Neural cell (in vitro differentiated cells): ENCODE results near the gene PTPRO. TPM values are rescaled to one million over a fixed set of nuclear protein-coding genes. Genes with fewer than 3 reads are reported as not detected.

ENCODE experiments used
- H2AFZ ChIP-seq: fragments of 200-600, 300-800 bp; sonication (generic), shearing (Covaris generic); 2 replicates; pipeline ENCODE4 v1.6.0; 2014; ENCODE audit warnings: low read depth, mild to moderate bottlenecking, antibody characterized with exemption, low read length, moderate library complexity
- H3F3A ChIP-seq: fragments of 200-600 bp; shearing (Covaris generic); 2 replicates; pipeline ENCODE4 v1.6.1; 2016; ENCODE audit warnings: mild to moderate bottlenecking, moderate library complexity, mixed read lengths, antibody characterized with exemption, low read length; ENCODE audit not compliant: insufficient read depth, poor library complexity, severe bottlenecking
- H3K27ac ChIP-seq: fragments of 200-600, 300-800 bp; sonication (generic), shearing (Covaris generic); 2 replicates; pipeline ENCODE4 v1.5.1; 2014; ENCODE audit warnings: mild to moderate bottlenecking, low read length, moderate library complexity
- H3K27me3 ChIP-seq: fragments of 300-800, 200-600 bp; sonication (generic), shearing (Covaris generic); 2 replicates; pipeline ENCODE4 v1.6.0; 2014; ENCODE audit warnings: mild to moderate bottlenecking, low read depth, low read length, moderate library complexity; ENCODE audit not compliant: insufficient read depth
- H3K36me3 ChIP-seq: fragments of 300-800, 200-600 bp; sonication (generic), shearing (Covaris generic); 2 replicates; pipeline ENCODE4 v1.5.1; 2014; ENCODE audit warnings: mild to moderate bottlenecking, antibody characterized with exemption, low read length, moderate library complexity; ENCODE audit not compliant: insufficient read depth
- H3K4me2 ChIP-seq: fragments of 300-800, 200-600 bp; sonication (generic), shearing (Covaris generic); 2 replicates; pipeline ENCODE4 v1.6.0; 2014; ENCODE audit warnings: mild to moderate bottlenecking, low read length
- H3K4me3 ChIP-seq: fragments of 300-800, 200-600 bp; sonication (generic), shearing (Covaris generic); 2 replicates; pipeline ENCODE4 v1.5.1; 2014; ENCODE audit warnings: mild to moderate bottlenecking, low read length, moderate library complexity
- H3K79me2 ChIP-seq: fragments of 200-600 bp; shearing (Covaris generic); replicated peaks from 2 replicates; pipeline ENCODE4 v1.6.0; 2014; ENCODE audit warnings: mild to moderate bottlenecking, low read length, moderate library complexity; ENCODE audit not compliant: insufficient read depth
- H3K9ac ChIP-seq: fragments of 300-800, 200-600 bp; sonication (generic), shearing (Covaris generic); 2 replicates; pipeline ENCODE4 v1.6.1; 2016; ENCODE audit warnings: mild to moderate bottlenecking, low read length, mixed read lengths
- H3K9me2 ChIP-seq: fragments of 200-600 bp; shearing (Covaris generic); 2 replicates; pipeline ENCODE4 v1.6.1; 2016; ENCODE audit warnings: mild to moderate bottlenecking, low read length, mixed read lengths; ENCODE audit not compliant: insufficient read depth
- H3K9me3 ChIP-seq: fragments of 200-600, 300-800 bp; sonication (generic), shearing (Covaris generic); 2 replicates; pipeline ENCODE4 v1.6.1; 2016; ENCODE audit warnings: mild to moderate bottlenecking, mixed run types, low read length, moderate library complexity, mixed read lengths
- H4K20me1 ChIP-seq: fragments of 200-600 bp; shearing (Covaris generic); 2 replicates; pipeline ENCODE4 v1.6.1; 2016; ENCODE audit warnings: mild to moderate bottlenecking, mixed run types; ENCODE audit not compliant: insufficient read depth
- CTCF ChIP-seq: fragments of 450-650 bp; IDR thresholded peaks from 2 replicates; pipeline ENCODE4 v1.5.1; 2014; ENCODE audit warnings: antibody characterized with exemption, mild to moderate bottlenecking, moderate library complexity; ENCODE audit not compliant: poor library complexity, severe bottlenecking
- EP300 ChIP-seq: fragments of 450-650 bp; conservative IDR thresholded peaks from 2 replicates; pipeline ENCODE4 v1.6.1; 2014; ENCODE audit warnings: antibody characterized with exemption, mild to moderate bottlenecking, moderate library complexity; ENCODE audit not compliant: poor library complexity, severe bottlenecking
- EZH2 ChIP-seq: fragments of 200-600, 300-800 bp; shearing (Covaris generic), sonication (generic); IDR thresholded peaks from 2 replicates; pipeline ENCODE4 v1.6.1; 2014; ENCODE audit warnings: antibody characterized with exemption, low read length, borderline replicate concordance, mild to moderate bottlenecking; ENCODE audit not compliant: insufficient read depth, poor library complexity, severe bottlenecking
- MXI1 ChIP-seq: fragments of 450-650 bp; conservative IDR thresholded peaks from 2 replicates; pipeline ENCODE4 v1.6.1; 2014; ENCODE audit warnings: antibody characterized with exemption, mild to moderate bottlenecking; ENCODE audit not compliant: poor library complexity, severe bottlenecking
- POLR2AphosphoS5 ChIP-seq: IDR thresholded peaks from 2 replicates; pipeline ENCODE4 v1.6.1; 2012
- RAD21 ChIP-seq: fragments of 450-650 bp; conservative IDR thresholded peaks from 2 replicates; pipeline ENCODE4 v1.6.1; 2014; ENCODE audit warnings: antibody characterized with exemption, mild to moderate bottlenecking, moderate library complexity
- REST ChIP-seq: IDR thresholded peaks from 2 replicates; pipeline ENCODE4 v1.6.1; 2012; ENCODE audit warnings: borderline replicate concordance
- SMC3 ChIP-seq: fragments of 450-650 bp; conservative IDR thresholded peaks from 2 replicates; pipeline ENCODE4 v1.6.1; 2014; ENCODE audit warnings: antibody characterized with exemption, mild to moderate bottlenecking, moderate library complexity; ENCODE audit not compliant: poor library complexity
- TAF1 ChIP-seq: IDR thresholded peaks from 2 replicates; pipeline ENCODE4 v1.6.1; 2012; ENCODE audit warnings: low read depth
- polyA plus RNA-seq: library from polyadenylated mRNA; depleted of rRNA; stranded (reverse); fragments of >200 nt; gene quantifications from 2 replicates; pipeline ENCODE4 v1.2.3, GENCODE V29; 2014

Gene PTPRO
- polyA plus RNA-seq, 1 donor from 2014 or later = 124 TPM

GRCh38 chr12:15372352-15372751, 50.0 kb downstream of the PTPRO start:
- Histone ChIP-seq H3K36me3 (no peaks in the 10 kb centered on the region), H3K9ac (no peak overlapping the region), H4K20me1 (no peaks in the 10 kb centered on the region), H3K4me2 (no peak overlapping the region), H3K27ac (no peak overlapping the region), H3F3A (no peaks in the 10 kb centered on the region), H3K79me2 (no peaks in the 10 kb centered on the region), H3K4me3 (no peak overlapping the region), H2AFZ (no peak overlapping the region), H3K27me3 (no peaks in the 10 kb centered on the region), H3K9me2 (no peaks in the 10 kb centered on the region), H3K9me3 (no peaks in the 10 kb centered on the region)
- no peak for TF ChIP-seq RAD21
- TF ChIP-seq REST = no peak
- no peak for TF ChIP-seq TAF1
- TF ChIP-seq CTCF = no peak
- TF ChIP-seq POLR2AphosphoS5 = no peak
- no peak for TF ChIP-seq EZH2
- TF ChIP-seq MXI1 = no peak
- no peak for TF ChIP-seq EP300
- no peak for TF ChIP-seq SMC3

DNA sequence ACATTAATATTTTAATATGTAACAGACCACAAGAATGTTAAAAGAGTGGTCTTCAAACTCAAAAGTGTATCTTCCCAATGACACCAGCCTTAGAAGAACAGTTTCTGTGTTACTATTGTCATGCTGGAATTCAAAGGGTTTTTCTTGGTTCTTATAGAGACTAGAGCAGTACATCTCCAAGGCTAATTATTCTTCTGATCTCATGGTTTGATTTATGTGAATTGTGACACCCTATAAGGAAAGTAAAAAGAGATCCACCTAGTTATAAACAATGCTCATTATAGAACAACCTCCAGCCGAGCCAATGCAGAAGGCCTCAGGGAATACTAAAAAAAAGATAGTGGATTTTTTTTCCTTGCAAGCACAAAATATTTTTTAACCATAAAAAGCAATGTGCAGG, 65.5 kb downstream of the PTPRO start:
- Histone ChIP-seq H3K27me3 (no peaks in the 10 kb centered on the region), H3K9me2 (no peaks in the 10 kb centered on the region), H3K4me2 (no peak overlapping the region), H3K9ac (no peak overlapping the region), H3K27ac (no peak overlapping the region), H3F3A (no peaks in the 10 kb centered on the region), H3K79me2 (no peaks in the 10 kb centered on the region), H4K20me1 (no peaks in the 10 kb centered on the region), H3K9me3 (no peaks in the 10 kb centered on the region), H3K36me3 (no peaks in the 10 kb centered on the region), H3K4me3 (no peak overlapping the region), H2AFZ (no peak overlapping the region)
- TF ChIP-seq REST (no peak), EP300 (no peak), CTCF (no peak), EZH2 (no peak), SMC3 (no peak)
